HG03457 (cell line): ENCODE measurements around the gene TIMP2.
"Not testable (repeated sequence)": the region's sequence is repeated elsewhere in the genome, so short reads cannot be mapped to it uniquely, and the experiment has no call there.

ENCODE experiments used
- ATAC-seq: cut with Tn5 transposase; IDR thresholded peaks from one replicate; pipeline ENCODE4 v1.9.1; 2021; ENCODE audit warnings: moderate number of reproducible peaks; ENCODE audit not compliant: unreplicated experiment

TIMP2 gene

GRCh38 chr17:78873519-78874340 lies 51.5 kb downstream of the TIMP2 start:
- ATAC-seq, result no peak

GRCh38 chr17:78872486-78872885 lies 52.7 kb downstream of the TIMP2 start:
- no peak for ATAC-seq

GRCh38 chr17:78870621-78871020 lies 54.6 kb downstream of the TIMP2 start:
- ATAC-seq, result no peak

GRCh38 chr17:78868391-78868790 lies 56.8 kb downstream of the TIMP2 start:
- ATAC-seq, result no peak

GRCh38 chr17:78867046-78867445 lies 58.1 kb downstream of the TIMP2 start:
- ATAC-seq, result not testable (repeated sequence)

- ATAC-seq, result no peak
Measured at GRCh38 chr17:78865682-78866390, 59.4 kb downstream of the TIMP2 start.

- ATAC-seq, result no peak
Measured at GRCh38 chr17:78864117-78864516, 61.1 kb downstream of the TIMP2 start.

- no peak for ATAC-seq
Measured at GRCh38 chr17:78862073-78863023, 62.8 kb downstream of the TIMP2 start.

- ATAC-seq, result no peak
Measured at GRCh38 chr17:78861229-78861628, 64.0 kb downstream of the TIMP2 start.

- ATAC-seq, result no peak
Measured at GRCh38 chr17:78859051-78859450, 66.1 kb downstream of the TIMP2 start.

- no peak for ATAC-seq
Measured at GRCh38 chr17:78857266-78857665, 67.9 kb downstream of the TIMP2 start.

- ATAC-seq, result no peak
Measured at GRCh38 chr17:78855561-78856165, 69.5 kb downstream of the TIMP2 start.

- ATAC-seq, result no peak
Measured at GRCh38 chr17:78854508-78854907, 70.7 kb downstream of the TIMP2 start.

GRCh38 chr17:78853926-78854394 lies 71.2 kb downstream of the TIMP2 start:
- no peak for ATAC-seq

- no peak for ATAC-seq
Measured at GRCh38 chr17:78852709-78853121, 72.5 kb downstream of the TIMP2 start.

- no peak for ATAC-seq
Measured at GRCh38 chr17:78849026-78849425, 76.2 kb downstream of the TIMP2 start.

GRCh38 chr17:78847052-78847451 lies 78.1 kb downstream of the TIMP2 start:
- ATAC-seq, result no peak

- no peak for ATAC-seq
Measured at GRCh38 chr17:78844301-78845005, 80.7 kb downstream of the TIMP2 start.

GRCh38 chr17:78842881-78843565 lies 82.2 kb downstream of the TIMP2 start:
- no peak for ATAC-seq
